ENCODE results near the gene SGSH.

The SGSH gene

DNA sequence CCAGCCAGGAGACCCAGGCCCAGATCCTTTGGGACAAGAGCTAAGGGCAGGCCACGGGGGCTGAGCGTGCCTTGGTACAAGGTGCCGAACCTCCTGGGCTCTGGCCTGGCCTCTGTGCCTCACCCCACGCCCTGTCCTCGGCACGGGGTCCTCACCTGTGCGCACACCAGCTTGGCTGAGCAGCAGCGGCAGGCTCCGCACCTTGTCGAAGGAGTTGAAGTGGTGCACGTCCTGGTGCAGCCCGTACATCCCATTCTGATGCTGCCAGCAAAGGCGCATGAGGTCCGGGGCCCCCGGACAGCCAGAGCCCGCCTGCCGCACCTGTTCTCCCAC is 5.3 kb downstream of the SGSH start:
- DNase-seq (ENCODE audit: insufficient read length, low spot score) (no peak), FAIRE-seq (no peak)
- TF ChIP-seq, protein P1, sequence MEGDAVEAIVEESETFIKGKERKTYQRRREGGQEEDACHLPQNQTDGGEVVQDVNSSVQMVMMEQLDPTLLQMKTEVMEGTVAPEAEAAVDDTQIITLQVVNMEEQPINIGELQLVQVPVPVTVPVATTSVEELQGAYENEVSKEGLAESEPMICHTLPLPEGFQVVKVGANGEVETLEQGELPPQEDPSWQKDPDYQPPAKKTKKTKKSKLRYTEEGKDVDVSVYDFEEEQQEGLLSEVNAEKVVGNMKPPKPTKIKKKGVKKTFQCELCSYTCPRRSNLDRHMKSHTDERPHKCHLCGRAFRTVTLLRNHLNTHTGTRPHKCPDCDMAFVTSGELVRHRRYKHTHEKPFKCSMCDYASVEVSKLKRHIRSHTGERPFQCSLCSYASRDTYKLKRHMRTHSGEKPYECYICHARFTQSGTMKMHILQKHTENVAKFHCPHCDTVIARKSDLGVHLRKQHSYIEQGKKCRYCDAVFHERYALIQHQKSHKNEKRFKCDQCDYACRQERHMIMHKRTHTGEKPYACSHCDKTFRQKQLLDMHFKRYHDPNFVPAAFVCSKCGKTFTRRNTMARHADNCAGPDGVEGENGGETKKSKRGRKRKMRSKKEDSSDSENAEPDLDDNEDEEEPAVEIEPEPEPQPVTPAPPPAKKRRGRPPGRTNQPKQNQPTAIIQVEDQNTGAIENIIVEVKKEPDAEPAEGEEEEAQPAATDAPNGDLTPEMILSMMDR (IDR thresholded peaks at IDR 0.05; ENCODE audit: insufficient read depth, missing control alignments) = no peak

DNA sequence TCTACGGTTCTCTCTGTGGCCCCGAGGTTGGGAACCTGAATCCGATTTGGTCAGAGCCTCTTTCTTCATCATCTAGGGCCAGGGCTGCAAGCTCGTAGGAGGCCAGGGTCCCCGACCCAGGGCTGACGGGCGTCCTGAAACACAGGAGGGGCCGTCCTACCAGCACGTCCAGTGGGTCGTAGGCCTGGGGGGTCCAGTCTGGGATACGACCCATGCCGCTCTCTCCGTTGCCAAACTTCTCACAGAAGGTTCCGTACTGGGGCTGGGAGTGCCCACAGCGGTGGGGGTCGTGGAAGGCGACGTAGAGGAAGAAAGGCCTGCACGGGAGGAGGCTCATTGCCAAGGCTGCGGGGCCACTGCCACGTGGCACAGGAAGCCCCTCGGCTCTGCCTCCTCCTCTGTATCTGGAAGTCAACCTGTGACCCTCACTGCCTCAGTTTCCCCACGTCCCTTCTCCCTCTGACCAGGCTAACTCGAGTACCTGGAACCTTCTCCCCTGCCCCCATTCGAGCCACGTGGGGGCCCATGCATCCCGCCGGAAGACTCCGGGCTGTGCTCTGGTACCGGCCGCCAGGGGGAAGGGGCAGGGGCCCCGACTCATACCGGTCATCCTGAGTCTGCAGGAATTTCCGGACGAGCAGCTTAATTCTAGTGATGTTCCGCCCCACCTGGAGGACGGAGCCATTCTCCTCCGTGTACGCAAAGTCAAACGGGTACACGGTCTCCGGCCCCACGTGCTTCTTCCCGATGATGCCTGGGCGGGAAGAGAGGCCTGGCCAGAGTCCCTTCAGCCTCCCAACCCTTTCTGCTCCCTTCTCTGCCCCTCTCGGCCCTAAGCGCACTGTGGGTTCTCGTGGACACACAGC is 5.9 kb downstream of the SGSH start:
- TF ChIP-seq, protein P1 (IDR thresholded peaks at IDR 0.05; ENCODE audit: insufficient read depth, missing control alignments) = no peak
- no peak for DNase-seq (ENCODE audit: insufficient read length, low spot score)
- FAIRE-seq = no peak

DNA sequence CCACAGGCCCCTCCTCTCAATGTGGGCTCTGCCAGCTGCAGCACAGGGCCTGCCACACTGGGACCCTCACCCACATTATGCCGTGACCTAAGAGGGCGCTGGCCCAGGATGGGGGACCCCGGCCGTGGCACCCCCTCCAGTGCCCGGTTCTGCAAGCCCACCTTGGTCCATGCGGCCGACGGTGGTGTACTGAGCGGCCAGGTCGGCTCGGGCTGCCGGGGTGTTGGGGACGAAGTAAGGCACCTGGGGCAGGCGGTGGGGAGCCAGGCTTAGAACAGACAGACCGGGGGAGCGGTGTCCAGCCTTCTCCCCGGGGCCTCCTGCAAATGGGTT is 6.5 kb downstream of the SGSH start:
- DNase-seq (ENCODE audit: insufficient read length, low spot score) (no peak), FAIRE-seq (no peak)
- TF ChIP-seq, protein P1 (IDR thresholded peaks at IDR 0.05; ENCODE audit: insufficient read depth, missing control alignments) = no peak

DNA sequence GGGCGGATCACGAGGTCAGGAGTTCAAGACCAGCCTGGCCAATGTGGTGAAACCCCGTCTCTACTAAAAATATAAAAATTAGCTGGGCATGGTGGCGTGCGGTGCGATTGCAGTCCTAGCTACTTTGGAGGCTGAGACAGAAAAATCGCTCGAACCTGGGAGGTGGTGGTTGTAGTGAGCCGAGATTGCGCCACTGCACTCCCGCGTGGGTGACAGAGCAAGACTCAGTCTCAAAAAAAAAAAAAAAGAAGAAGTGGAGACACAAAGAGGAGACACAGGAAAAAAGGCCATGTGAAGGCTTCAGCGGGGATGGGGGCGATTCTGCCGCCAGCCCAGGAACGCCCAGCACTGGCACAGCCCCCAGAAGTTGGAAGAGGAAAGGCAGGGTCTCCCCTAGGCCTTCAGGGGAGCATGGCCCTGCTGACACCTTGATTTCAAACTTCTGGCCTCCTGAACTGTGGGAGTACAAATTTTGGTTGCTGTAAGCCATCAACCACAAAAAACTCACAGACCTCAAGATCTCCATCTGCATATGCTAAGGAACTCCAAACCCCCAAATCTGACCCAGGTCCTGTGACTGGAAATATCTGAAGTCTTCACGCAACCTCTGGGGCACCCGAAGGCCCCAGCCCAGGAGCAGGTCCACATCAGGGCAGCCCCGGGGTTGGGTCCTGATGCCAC is 7.0 kb downstream of the SGSH start:
- no peak for FAIRE-seq
- TF ChIP-seq, protein P1 (IDR thresholded peaks at IDR 0.05; ENCODE audit: insufficient read depth, missing control alignments) = no peak
- no peak for DNase-seq (ENCODE audit: insufficient read length, low spot score)

DNA sequence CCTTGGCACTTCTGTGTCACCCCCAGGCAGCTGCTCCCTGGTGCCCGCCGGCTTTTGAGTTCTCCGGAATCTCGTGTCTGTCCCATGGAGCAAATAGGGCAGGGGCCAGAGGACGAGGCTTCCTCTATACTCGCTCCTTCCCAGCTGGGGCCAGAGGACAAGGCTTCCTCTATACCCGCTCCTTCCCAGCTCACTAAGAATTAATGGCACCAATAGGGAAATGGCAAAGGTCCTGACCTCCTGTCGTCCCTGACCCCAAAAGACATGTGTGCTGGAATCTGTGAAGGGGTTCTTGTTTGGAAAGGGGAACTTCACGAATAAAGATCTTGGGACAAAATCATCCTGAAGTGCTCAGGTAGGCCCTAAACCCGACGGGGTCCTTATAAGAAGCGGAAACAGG is 7.6 kb downstream of the SGSH start:
- TF ChIP-seq, protein P1 (IDR thresholded peaks at IDR 0.05; ENCODE audit: insufficient read depth, missing control alignments) = no peak
- DNase-seq (ENCODE audit: insufficient read length, low spot score) (no peak), FAIRE-seq (no peak)

DNA sequence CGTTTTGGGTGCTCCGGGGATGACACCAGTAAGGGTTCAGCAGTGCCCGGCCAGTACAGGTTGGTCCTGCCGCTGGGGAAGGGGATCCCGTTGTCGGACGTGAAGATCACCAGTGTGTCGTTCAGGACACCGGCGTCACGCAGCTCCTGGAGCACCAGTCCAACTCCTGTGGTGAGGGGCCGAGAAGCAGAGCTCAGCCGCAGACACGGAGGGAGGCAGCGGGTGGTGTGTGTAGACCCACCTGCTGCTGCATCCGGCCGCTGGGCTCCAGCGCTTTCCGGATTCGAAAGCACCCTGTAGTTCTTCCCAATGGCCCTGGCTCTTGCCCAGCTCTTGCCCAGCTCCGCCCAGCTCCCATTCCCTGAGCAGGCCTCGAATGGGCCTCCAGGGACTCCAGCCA is 8.0 kb downstream of the SGSH start:
- TF ChIP-seq, protein P1 (IDR thresholded peaks at IDR 0.05; ENCODE audit: insufficient read depth, missing control alignments) = no peak
- no peak for FAIRE-seq
- DNase-seq (ENCODE audit: insufficient read length, low spot score) = no peak

Data from D721Med (cell line).